ENCODE results near the gene ALKBH3. TPM values are rescaled to one million over a fixed set of nuclear protein-coding genes. Genes with fewer than 3 reads are reported as not detected.

ALKBH3 gene
- total and polyA plus RNA-seq, 2 experiments from 2014 or later, result 23.8 to 27.2 TPM

- Histone ChIP-seq H3K4me3 (no peak overlapping the region), H3K27me3 (peaks cover 54% of the 10 kb centered on the region), H3K36me3 (replicated peaks; ENCODE audit: insufficient read depth, low read depth) (no peaks in the 10 kb centered on the region), H3K27ac (no peak overlapping the region), H3K9me3 (ENCODE audit: low read depth) (no peaks in the 10 kb centered on the region), H3K79me2 (no peaks in the 10 kb centered on the region), H3K4me1 (ENCODE audit: insufficient read depth) (no peaks in the 10 kb centered on the region), H3K9me2 (replicated peaks; ENCODE audit: insufficient read depth) (no peaks in the 10 kb centered on the region), H3K4me2 (no peak overlapping the region), H2AFZ (no peak overlapping the region), H4K20me1 (ENCODE audit: insufficient read depth, poor library complexity, severe bottlenecking) (no peaks in the 10 kb centered on the region)
- TF ChIP-seq EZH2phosphoT487 (IDR thresholded peaks at IDR 0.05; ENCODE audit: low read depth, severe bottlenecking, unreplicated experiment) (no peak), EZH2 (IDR thresholded peaks at IDR 0.05; ENCODE audit: borderline replicate concordance) (no peak), CTCF (IDR thresholded peaks at IDR 0.05; ENCODE audit: poor library complexity) (no peak)
- no peak for DNase-seq (ENCODE audit: low spot score)
- WGBS (ENCODE audit: low lambda C conversion rate, missing lambda C conversion rate), result 76% methylated on average over 3 of the region's 3 CpGs
Measured at GRCh38 chr11:43874078-43874477, 6.6 kb upstream of the ALKBH3 start.

DNA sequence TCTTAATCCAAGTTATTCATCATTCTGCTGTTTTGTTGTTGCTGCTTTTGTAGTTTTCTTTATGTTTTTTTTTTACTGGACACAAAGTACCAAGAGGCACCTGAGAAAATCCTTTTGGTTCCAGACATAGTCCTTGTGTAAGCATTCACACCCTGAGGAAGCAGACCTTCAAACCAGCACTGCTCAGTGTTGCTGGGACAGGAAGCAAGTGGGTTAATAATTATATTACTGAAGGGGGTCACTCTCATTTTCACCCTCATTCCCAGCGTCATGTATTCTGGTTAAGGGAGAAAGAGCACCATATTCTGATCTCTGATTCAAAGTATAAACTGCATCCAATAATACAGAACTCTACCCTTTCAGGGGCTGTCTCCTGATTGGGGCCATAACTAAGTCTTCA, 5.9 kb upstream of the ALKBH3 start:
- no peaks in the 10 kb centered on the region for H3K79me2 ChIP-seq
- TF ChIP-seq CTCF (IDR thresholded peaks at IDR 0.05; ENCODE audit: poor library complexity), result no peak
- TF ChIP-seq EZH2 (IDR thresholded peaks at IDR 0.05; ENCODE audit: borderline replicate concordance), result no peak
- no peak for TF ChIP-seq EZH2phosphoT487 (IDR thresholded peaks at IDR 0.05; ENCODE audit: low read depth, severe bottlenecking, unreplicated experiment)
- H3K4me1 ChIP-seq (ENCODE audit: insufficient read depth), result no peaks in the 10 kb centered on the region
- no peak overlapping the region for H3K4me2 ChIP-seq
- no peak for DNase-seq (ENCODE audit: low spot score)
- no peaks in the 10 kb centered on the region for H3K9me3 ChIP-seq (ENCODE audit: low read depth)
- no peaks in the 10 kb centered on the region for H3K9me2 ChIP-seq (replicated peaks; ENCODE audit: insufficient read depth)
- no peak overlapping the region for H2AFZ ChIP-seq
- H4K20me1 ChIP-seq (ENCODE audit: insufficient read depth, poor library complexity, severe bottlenecking), result no peaks in the 10 kb centered on the region
- H3K4me3 ChIP-seq, result no peak overlapping the region
- WGBS (ENCODE audit: low lambda C conversion rate, missing lambda C conversion rate), result 42% methylated on average over 1 of the region's 1 CpG
- H3K27ac ChIP-seq, result no peak overlapping the region
- peaks cover 52% of the 10 kb centered on the region for H3K27me3 ChIP-seq
- H3K36me3 ChIP-seq (replicated peaks; ENCODE audit: insufficient read depth, low read depth), result no peaks in the 10 kb centered on the region

DNA sequence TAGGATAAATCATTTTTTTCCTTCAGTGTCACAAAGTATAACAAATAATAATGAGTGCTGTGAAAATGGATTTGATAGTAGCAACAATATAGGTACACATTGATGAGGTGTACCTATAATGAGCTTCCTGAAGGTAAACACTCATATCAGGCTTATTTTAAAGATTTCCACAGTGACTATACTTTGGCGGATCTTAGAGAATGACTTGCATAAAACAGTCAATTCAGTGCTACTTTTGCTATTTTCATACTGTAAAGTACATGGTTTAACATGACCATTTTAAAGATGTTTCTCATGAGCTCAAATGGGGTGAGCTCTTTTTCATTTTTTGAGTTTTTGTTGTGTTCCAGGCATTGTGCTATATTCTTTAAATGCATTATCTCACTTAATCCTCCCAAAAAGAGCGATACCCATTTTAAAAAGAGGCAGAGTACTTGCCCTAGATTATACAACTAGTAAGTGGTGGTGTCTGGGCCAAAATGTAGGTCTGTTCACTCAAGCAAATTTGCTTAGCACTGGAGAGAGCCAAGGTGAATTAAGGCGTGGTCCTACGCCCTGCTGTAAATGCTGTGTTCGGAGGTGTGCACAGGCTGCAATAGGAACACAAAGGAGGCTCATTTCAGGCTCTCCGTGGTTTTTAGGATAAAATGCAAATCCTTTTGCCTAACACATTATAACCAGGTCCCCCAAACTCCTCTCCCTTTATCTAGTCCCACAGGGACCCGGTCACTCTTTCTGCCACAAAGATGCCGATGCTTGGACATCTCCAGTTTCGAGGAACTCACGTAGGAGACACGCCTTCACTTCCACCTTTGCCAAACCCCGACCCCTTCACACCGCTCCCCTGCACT, 617 bp upstream of the ALKBH3 start:
- 55% methylated on average over 13 of the region's 13 CpGs for WGBS (ENCODE audit: low lambda C conversion rate, missing lambda C conversion rate)
- H3K27ac ChIP-seq, result no peak overlapping the region
- H3K27me3 ChIP-seq, result peaks cover 22% of the 10 kb centered on the region
- H3K9me3 ChIP-seq (ENCODE audit: low read depth), result no peaks in the 10 kb centered on the region
- DNase-seq (ENCODE audit: low spot score), result no peak
- TF ChIP-seq EZH2phosphoT487 (IDR thresholded peaks at IDR 0.05; ENCODE audit: low read depth, severe bottlenecking, unreplicated experiment) (no peak), EZH2 (IDR thresholded peaks at IDR 0.05; ENCODE audit: borderline replicate concordance) (no peak), CTCF (IDR thresholded peaks at IDR 0.05; ENCODE audit: poor library complexity) (no peak)
- H2AFZ ChIP-seq, result peak overlapping the region; percentile 100
- H3K4me3 ChIP-seq, result peak overlapping the region; percentile 62
- no peaks in the 10 kb centered on the region for H3K9me2 ChIP-seq (replicated peaks; ENCODE audit: insufficient read depth)
- peak overlapping the region; percentile 94 for H3K4me2 ChIP-seq
- H3K4me1 ChIP-seq (ENCODE audit: insufficient read depth), result peaks cover 9% of the 10 kb centered on the region
- H3K36me3 ChIP-seq (replicated peaks; ENCODE audit: insufficient read depth, low read depth), result no peaks in the 10 kb centered on the region
- H4K20me1 ChIP-seq (ENCODE audit: insufficient read depth, poor library complexity, severe bottlenecking), result no peaks in the 10 kb centered on the region
- H3K79me2 ChIP-seq, result peaks cover 14% of the 10 kb centered on the region
